GM21381 (cell line): ENCODE measurements around the gene ZNF430.
"Not testable (repeated sequence)": the region's sequence is repeated elsewhere in the genome, so short reads cannot be mapped to it uniquely, and the experiment has no call there.

Experiments
- ATAC-seq: cut with Tn5 transposase; IDR thresholded peaks from one replicate; pipeline ENCODE4 v1.9.1; 2021; ENCODE audit warnings: mild to moderate bottlenecking, moderate library complexity; ENCODE audit not compliant: unreplicated experiment

The ZNF430 gene

DNA sequence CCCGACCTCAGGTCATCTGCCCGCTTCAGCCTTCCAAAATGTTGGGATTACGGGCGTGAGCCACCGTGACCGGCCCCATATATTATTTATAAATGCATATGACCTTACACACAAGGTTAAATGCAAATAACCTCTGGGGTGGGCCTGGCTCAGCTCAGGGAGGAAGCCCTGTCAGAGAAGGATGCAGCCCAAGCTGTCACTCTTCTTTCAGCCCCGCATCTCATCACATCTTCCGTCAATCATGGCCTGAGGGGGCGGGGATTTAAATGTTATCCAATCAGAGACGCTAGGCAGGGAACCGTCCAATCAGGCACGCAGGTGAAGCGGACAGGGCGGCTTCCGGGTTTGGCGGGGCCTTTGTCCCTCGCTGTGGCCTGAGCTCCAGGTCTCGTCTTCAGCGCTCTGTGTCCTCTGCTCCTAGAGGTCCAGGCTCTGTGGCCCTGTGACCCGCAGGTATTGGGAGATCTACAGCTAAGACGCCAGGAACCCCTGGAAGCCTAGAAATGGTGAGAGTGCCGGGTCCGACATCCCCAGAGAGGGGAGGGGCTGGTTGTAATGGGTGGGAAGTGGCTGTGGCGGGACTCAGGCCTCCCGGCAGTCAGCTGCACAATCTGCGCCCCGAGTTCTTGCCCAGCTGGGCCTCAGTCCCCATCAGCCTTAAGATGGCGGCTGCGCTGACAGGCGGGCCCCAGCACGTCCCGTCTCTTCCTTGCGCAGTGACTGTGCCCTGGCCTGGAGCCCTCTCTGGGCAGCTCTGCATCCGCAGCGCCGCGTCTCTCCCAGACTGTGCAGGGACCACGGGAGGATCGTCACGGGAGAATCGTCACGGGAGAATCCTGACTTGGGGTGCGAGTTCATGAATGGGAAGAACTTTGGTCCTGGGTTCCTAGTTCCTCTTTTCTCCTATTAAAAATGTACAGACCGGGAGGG lies at the start of gene ZNF430:
Gene ZNF430 (plus strand): TSS at position 360 of the 930 bp plus-strand sequence. CDS start 144 bp downstream, at position 504.
- peak; percentile 96 for ATAC-seq

DNA sequence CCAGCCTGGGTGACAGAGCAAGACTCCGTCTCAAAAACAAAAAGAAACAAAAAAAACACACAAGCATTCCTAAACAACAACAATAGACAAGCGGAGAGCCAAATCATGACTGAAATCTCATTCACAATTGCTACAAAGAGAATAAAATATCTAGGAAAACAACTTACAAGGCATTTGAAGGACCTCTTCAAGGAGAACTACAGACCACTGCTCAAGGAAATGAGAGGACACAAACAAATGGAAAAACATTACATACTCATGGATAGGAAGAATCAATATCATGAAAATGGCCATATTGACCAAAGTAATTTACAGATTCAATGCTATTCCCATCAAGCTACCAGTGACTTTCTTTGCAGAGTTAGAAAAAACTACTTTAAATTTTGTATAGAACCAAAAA lies 27.7 kb upstream of the ZNF430 start:
- ATAC-seq = not testable (repeated sequence)

DNA sequence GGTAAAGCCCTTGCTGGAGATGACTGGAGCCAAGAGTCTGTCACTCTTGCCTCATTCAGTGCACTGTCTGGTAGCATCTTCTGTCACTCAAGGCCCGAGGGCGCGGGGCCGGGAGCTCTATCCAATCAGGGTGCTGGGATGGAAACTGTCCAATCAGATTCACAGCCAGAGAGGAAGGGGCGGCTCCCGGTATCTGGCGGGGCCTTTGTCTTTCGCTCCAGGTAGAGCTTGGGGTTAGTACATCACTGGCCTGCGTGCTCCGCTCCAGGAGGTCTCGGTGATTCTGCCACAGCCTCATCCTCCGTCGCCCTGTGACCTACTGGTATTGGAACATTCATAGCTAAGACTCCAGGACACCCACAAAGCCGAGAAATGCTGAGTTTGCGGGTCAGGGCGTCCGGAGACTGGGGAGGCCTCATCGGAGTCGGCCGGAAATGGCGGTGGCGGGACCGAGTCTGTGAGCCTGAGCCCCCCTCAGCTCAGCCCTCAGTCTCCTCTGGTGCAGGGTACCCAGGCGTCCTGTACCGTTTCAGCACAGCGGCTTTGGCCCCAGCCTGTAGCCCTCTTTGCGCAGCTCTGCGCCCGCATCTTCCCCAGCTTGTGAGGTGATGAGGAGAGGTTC lies 20.6 kb upstream of the ZNF430 start:
- no peak for ATAC-seq

DNA sequence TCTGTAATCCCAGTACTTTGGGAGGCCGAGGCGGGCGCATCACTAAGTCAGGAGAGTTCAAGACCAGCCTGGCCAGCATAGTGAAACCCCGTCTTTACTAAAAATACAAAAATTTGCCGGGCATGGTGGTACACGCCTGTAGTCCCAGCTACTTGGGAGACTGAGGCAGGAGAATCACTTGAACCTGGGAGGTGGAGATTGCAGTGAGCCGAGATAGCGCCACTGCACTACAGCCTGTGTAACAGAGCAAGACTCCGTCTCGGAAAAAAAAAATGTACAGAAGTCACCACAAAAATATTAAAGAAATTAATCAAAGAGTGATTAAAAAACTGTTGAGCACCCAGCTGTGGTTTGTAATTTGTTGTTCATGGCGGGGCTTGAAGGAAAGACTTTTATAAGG lies 781 bp downstream of the ZNF430 start:
- not testable (repeated sequence) for ATAC-seq

DNA sequence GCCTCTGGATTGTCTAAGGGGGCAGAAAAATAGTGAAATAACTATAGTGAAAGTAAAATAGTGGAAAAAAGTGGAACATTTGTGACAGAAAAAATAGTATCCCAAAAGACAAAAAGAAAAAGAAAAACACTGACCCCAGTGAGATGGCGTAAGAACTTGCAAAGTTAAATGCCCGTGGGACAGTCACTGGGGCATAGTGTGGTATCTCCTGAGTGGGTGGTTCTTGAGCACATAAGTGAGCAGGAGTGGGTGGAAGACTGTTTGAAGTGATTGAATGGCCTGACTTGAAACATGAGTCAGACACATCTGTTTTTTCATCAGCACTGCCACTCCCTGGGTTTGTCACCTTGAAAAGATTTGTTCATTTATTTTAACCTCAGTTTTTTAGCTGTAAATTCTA lies 2.5 kb downstream of the ZNF430 start:
- no peak for ATAC-seq

DNA sequence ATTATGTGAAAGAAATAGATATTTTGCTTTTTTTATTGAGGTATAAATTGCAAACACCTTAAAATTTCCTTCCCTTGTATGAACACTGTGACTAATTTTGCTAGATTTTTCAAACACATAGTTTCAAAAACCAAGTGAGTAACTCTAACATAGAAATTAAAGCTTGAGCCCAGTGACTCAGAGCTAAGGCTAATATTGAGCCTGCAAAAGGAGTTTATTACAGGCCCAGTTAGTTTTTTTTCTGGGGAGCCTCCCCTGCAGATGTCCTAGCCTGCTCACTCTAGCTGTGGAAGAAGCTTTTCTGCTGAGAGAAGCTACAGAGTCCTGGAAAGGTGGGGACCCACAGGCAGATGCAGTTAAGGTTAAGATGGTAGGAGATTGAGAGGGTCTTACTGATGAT lies 3.4 kb downstream of the ZNF430 start:
- no peak for ATAC-seq

DNA sequence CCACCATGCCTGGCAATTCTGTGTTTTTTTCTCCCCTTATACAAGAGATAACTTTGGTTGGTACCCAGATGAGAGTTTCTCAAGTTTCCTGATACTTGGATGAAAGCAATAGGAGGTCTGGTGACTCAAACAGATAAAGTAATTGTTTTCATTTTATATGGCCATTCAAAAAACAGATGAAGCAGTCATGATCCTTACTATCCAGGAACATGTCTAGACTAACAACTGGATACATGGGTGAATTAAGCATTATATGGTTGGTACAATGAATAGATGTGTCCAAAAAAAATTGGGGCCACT lies 8.5 kb downstream of the ZNF430 start:
- ATAC-seq = no peak

DNA sequence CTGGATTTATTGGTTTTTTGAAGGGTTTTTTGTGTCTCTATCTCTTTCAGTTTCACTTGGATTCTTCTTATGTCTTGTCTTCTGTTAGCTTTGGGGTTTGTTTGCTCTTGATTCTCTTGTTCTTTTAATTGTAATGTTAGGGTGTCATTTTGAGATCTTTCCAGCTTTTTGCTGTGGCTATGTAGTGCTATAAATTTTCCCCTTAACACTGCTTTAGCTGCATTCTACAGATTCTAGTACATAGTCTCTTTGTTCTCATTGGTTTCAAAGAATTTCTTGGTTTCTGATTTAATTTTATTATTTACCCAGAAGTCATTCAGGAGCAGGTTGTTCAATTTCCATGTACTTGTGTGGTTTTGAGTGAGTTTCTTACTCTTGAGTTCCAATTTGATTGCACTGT lies 24.6 kb downstream of the ZNF430 start:
- no peak for ATAC-seq

DNA sequence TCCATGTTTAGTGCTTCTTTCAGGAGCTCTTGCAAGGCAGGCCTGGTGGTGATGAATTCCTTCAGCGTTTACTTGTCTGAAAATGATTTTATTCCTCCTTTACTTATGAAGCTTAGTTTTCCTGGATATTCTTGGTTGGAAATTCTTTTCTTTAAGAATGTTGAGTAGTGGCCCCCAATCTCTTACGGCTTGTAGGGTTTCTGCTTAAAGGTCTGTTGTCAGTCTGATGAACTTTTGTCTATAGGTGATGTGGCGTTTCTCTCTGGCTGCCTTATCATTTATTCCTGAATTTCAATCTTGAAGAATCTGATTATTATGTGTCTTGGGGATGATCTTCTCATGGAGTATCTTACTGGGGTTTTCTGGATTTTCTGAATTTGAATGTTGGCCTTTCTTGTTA lies 26.0 kb downstream of the ZNF430 start:
- ATAC-seq = no peak

DNA sequence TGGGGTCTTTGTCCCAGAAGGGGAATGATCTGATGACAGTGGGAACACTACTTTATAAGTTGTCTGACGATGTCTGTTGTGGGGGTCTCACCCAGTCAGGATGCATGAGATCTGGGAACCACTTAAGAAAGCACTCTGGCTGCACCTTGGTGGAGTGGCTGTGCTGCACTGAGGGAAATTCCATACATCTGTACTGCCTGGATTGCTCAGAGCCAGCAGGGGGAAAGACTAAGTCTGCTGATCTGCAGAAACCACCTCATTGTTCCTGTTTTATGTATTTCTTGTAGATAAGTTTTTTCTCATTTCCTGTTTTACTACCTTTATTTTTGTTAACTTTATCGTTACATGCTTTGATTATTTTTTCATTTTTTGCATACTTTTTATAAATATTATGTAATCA lies 27.3 kb downstream of the ZNF430 start:
- ATAC-seq = no peak

DNA sequence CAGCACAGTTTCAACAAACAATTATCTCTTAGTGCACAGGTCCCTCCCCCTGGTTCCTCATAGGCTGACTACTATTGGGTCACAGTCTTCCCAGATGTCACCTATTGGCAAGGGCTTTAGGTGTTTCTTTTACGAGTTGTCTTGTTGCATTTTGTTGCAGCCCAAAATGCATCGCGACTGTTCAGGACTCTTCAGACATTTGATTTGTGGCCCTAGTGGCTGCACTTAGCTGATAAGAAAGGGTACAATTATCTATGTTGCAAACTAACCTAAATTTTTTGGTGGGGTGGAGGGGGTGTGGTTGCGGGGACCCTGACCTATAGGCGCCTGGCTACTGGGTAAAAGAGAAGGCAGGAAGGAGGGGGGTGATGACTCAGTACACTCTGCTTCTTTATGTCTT lies 32.4 kb downstream of the ZNF430 start:
- no peak for ATAC-seq

DNA sequence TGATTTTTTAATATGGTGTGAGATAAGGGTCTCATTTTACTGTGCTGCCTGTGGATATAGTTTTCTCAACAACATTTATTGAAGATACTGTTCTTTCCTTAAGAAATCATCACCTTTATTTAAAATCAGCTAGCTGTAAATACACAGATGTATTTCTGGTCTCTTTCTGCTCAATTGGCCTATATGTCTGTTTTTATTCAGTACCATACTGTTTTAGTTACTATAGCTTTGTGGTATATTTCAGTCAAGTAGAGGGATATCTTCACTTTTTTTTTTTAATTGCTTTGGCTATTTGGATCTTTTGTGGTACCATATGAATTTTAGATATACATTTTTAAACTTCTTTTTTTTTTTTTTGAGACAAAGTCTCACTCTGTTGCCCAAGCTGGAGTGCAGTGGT lies 44.9 kb downstream of the ZNF430 start:
- no peak for ATAC-seq

DNA sequence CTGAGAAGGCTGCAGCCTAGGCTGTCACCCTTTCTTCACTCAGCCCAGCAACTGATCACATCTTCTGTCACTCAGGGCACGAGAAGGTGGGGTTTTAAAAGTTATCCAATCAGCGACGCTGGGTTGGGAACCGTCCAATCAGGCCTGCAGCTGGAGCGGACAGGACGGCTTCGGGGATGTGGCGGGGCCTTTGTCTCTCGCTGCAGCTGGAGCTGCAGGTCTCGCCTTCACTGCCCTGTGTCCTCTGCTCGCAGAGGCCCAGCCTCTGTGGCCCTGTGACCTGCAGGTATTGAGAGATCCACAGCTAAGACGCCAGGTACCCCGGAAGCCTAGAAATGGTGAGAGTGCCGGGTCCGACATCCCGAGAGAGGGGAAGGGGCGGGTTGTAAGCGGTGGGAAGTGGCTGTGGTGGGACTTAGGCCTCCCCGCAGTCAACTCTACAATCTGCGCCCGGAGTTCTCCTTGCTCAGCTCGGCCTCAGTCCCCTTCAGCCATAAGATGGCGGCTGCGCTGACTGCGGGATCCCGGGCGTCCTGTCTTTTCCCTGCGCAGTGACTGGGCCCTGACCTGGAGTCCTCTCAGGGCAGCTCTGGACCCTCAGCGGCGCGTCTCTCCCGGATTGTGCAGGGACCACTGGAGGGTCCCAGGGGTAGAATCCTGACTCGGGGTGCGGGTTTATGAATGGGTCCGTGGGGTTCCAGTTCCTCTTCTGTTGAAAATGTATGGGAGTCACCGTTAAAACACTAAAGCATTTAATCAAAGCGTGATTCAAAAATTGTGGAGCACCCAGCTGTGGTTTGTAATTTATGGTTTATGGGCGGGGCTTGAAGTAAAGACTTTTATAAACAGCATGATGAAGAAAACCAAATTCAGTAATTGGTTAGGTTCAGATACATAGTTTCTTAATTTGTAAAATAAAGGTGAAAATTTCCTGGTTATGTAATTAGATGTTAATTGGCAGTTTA lies 61.8 kb downstream of the ZNF430 start, which contains the start of gene ZNF714:
Gene ZNF714 (plus strand): TSS at position 193 of the 965 bp plus-strand sequence. CDS start 16,066 bp downstream, outside the sequence.
- ATAC-seq = peak; percentile 93

DNA sequence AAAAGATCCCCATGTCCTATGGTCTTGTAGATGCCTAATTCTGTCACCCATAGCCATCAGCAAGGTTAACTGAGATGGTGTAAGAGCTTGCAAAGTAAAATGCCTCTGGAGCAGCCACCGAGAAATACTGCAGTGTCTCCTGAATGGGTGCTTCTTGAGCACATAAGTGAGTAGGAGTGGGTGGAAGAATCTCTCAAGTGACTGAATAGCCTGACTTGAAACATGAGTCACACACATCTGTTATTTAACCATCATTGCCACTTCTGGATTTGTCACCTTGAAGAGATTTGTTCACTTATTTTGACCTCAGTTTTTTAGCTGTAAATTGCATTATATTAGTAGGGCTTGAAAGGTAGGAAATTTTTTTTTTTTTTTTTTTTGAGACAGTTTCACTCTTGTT lies 63.9 kb downstream of the ZNF430 start:
- ATAC-seq = no peak

DNA sequence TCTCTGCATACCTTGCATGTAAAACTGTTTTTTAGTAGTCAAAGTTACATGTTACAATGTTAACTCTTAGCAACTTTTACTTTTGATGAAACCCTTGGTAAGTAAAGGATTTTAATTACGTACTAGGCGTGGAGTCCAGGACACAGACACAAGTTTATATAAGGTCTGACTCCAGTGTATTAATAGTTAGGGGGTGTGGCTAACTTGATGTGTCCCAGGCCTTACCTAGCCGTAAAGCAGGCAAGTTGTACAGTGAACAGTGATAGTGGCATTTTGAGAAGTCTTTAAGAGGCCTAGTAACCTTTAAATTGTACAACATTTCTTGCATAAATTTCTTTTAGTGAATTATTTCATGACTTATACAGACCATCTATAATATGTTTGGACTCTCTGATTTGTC lies 67.4 kb downstream of the ZNF430 start:
- ATAC-seq = no peak

DNA sequence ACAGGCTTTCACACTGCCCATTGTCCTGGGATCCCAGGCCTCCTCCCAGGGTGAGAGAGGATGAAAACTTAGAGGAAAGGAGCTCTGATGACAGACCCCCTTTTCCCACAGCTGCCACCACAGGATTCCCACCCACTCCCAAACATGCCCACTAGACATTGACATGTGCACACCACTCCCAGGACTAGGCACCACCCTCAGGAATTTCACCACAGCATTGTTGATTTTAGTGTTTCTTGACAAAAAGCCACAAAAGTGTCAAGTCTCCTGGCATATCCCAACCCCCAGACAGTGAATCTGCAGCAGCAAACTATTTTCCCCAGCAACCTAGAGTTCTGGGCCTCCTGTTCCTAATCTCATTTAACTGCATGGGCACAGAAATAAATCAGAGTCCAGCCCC lies 71.7 kb downstream of the ZNF430 start:
- no peak for ATAC-seq

DNA sequence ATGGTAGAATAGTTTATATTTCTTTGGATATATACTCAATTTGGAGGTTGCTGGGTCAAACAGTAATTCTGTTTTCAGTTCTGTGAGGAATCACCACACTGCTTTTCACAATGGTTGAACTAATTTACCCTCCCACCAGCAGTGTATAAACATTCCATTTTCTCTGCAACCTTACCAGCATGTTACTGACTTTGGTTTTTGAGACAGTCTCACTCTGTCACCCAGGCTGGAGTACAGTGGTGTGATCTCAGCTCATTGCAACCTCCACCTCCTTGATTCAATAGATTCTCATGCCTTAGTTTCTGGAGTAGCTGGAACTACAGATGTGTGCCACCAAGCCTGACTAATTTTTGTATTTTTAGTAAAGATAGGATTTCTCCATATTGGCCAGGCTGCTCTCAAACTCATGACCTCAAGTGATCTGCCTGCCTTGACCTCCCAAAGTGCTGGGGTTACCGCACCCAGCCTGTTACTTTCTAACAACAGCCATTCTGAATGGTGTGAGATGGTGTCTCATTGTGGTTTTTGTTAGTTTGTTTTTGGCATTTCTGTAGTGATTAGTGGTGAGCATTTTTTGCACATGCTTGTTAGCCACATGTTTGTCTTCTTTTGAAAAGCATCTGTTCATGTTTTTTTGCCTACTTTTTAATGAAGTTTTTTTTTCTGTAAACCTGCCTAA lies 74.0 kb downstream of the ZNF430 start:
- no peak for ATAC-seq

DNA sequence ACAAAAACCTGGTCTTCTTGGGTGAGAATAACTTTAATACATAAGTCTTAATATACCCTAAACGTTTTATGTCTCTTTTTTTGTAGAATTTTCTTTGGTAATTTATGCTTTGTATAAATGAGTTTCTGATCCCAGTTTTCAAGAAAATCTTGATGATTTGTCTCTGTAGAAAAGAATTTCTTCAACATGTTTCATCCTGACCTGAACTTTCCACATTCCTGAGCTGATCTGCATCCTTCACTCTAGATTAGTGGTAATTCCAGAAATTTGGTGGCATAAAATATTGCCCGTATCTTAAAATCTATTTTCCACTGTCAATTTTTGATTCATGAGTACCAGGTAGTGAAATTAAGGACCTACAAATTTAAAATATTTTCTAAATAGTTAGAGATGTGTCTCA lies 77.8 kb downstream of the ZNF430 start:
- ATAC-seq = no peak

DNA sequence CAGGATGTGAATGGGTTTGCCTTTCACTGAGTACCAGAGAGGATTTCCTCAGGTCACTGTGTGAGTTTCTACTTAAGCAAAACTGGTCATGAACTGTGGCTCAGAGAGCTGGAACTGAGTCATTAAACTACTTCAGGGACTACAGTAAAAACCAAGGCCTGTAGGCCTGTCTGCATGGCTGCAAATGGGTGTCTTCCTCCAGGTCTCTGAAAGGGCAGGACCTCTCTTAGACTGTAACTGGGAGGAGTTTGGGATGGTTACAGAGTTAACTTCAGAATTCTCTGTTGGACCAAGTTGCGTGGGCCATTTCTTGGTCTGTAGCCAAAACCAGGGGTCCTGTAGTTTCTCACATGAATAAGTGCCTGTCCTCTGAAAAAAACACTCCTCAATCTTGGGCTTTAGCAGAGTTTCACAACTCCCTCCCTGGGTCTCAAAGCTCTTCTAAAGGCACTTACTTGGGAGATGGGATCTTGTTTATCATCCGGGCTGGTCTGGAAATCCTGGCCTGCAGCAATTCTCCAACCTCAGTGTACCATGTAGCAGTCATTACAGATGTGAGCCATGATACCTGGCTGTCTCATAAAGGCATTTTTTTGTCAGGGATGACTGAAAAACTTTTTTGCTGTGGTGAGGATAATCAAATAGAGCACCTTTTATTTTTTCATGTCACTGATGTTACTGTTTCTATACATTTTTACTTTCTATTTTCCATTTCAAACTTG lies 81.2 kb downstream of the ZNF430 start:
- no peak for ATAC-seq

DNA sequence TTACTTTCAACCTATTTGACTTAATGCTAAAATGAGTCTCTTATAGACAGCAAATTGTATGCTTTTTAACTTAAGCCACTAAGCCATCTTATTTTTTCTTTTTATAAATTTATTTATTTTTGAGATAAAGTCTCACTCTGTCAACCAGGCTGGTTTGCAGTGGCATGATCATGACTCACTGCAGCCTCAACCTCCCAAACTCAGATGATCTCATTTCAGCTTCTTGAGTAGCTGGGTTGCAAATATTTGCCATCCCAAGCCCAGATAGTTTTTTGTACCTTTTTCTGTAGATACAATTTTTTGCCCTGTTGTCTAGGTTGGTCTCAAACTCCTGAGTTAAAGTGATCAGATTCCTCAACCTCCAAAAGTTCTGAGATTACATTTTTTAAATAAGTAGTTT lies 88.7 kb downstream of the ZNF430 start:
- no peak for ATAC-seq
